ENCODE measurements around the gene TAOK3.

TAOK3 gene

DNA sequence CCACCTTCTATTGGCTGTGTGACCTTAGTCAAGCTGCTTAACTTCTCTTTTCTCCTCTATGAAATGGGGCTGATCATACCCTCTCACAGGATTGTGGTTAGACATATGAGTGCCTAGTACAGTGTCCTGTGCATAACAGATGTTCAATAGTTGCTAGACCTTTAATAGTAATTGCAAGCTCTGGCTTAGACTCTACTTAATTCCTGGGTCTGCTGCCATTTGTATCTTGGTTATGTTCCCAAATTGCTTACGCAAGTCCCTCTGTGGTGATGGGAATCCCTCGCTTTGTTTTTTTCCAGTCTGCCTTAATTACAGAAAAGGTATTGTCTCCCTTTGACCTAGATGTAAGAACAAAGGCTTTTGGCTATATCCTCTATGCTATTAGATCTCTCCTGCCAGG, 18.7 kb upstream of the TAOK3 start:
- no peaks in the 10 kb centered on the region for H3K4me1 ChIP-seq
- no peaks in the 10 kb centered on the region for H3K9me3 ChIP-seq
- H3K4me3 ChIP-seq, result no peak overlapping the region
- in situ Hi-C loops (cut with MboI; ENCODE audit: low sequenced_read_pairs), result loop anchor here (25.0 kb wide), 1 partner anchor 529 kb away; no protein-coding TSS in a partner anchor
- no peak for DNase-seq (ENCODE audit: low spot score in 2 of 2)
- no peaks in the 10 kb centered on the region for H3K27me3 ChIP-seq (ENCODE audit: low read depth)
- peaks cover 64% of the 10 kb centered on the region for H3K36me3 ChIP-seq (replicated peaks)

DNA sequence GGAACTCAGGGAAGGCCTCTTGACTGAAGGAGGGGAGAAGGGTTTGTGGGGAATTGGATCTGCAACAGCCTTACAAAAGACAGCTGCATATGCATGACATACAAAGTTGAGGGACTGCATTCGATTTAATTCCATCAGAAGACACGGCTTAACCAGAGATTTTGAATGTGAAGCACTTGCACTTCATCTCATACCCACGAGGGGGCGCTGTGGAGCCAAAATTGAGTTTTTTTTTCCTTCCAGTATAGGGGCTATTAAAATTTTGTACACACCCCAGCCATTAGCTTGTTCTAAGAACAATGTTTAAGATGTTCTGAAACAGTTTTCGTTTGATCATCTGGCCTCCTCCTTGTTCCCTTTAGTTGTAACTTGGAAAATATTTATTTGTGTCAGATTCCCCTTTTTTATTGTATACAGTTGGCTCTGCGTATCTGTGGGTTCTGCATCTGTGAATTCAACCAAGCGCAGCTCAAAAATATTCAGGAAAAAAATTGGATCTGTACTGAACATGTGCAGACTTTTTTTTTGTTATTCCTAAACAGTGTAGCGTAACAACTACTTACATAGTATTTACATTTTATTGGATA, 5.3 kb upstream of the TAOK3 start:
- Histone ChIP-seq H3K4me3 (peak overlapping the region; percentile 72), H3K4me1 (peaks cover 27% of the 10 kb centered on the region), H3K36me3 (replicated peaks) (peaks cover 26% of the 10 kb centered on the region), H3K27me3 (ENCODE audit: low read depth) (no peaks in the 10 kb centered on the region), H3K9me3 (no peaks in the 10 kb centered on the region)
- peak; percentile 53 to 79 for DNase-seq (ENCODE audit: low spot score in 2 of 2)
- in situ Hi-C loops (cut with MboI; ENCODE audit: low sequenced_read_pairs), result loop anchor here (10.0 to 25.0 kb wide), 3 partner anchors 203 to 516 kb away; partner anchors contain the start of gene PEBP1

DNA sequence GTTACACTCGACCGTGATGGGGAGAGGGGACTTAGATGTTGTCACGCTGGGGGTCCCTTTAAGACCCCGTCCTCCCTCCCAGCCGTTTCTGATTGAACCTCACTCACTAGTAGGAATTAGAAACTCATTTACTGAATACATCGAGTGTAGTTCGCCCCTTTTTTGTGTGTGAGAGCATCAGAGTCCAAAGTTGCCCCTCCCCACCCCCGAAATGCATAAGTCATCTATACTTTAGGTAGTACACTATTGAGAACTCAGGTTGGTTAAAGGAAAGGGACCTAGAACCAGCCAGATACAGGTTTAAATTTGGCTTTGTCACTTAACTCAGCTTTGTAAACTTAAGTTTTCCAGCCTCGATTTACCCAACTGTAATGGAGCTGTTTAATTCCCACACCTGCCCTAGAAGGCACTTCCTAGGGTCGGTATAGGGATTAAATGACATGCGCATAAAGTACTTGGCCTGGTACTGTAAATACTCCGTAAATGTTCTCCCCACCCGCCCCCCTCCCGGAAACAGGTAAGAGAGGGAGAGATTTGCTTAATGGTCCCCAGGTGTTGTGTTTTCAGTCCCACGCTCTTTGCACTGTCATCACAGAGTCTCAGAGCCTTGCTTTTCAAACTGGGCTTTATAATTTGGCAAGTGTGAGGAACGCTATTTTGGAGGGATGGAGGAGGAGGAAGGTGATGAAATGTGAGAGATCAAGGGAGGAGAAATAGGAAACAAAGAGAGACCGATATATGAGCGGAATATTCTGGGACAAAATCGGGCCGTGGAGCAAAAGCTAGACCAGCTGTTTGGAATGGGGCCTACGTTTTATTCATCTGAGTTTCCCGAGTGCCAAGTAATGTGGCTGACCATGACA, 4.5 kb upstream of the TAOK3 start:
- in situ Hi-C loops (cut with MboI; ENCODE audit: low sequenced_read_pairs), result loop anchor here (10.0 to 25.0 kb wide), 3 partner anchors 202 to 515 kb away; partner anchors contain the start of gene PEBP1
- peaks cover 27% of the 10 kb centered on the region for H3K4me1 ChIP-seq
- H3K4me3 ChIP-seq, result peak overlapping the region; percentile 72
- no peaks in the 10 kb centered on the region for H3K9me3 ChIP-seq
- no peaks in the 10 kb centered on the region for H3K27me3 ChIP-seq (ENCODE audit: low read depth)
- peak in 1 of 2 experiments; percentile 12 for DNase-seq (ENCODE audit: low spot score in 2 of 2)
- H3K36me3 ChIP-seq (replicated peaks), result peaks cover 24% of the 10 kb centered on the region

DNA sequence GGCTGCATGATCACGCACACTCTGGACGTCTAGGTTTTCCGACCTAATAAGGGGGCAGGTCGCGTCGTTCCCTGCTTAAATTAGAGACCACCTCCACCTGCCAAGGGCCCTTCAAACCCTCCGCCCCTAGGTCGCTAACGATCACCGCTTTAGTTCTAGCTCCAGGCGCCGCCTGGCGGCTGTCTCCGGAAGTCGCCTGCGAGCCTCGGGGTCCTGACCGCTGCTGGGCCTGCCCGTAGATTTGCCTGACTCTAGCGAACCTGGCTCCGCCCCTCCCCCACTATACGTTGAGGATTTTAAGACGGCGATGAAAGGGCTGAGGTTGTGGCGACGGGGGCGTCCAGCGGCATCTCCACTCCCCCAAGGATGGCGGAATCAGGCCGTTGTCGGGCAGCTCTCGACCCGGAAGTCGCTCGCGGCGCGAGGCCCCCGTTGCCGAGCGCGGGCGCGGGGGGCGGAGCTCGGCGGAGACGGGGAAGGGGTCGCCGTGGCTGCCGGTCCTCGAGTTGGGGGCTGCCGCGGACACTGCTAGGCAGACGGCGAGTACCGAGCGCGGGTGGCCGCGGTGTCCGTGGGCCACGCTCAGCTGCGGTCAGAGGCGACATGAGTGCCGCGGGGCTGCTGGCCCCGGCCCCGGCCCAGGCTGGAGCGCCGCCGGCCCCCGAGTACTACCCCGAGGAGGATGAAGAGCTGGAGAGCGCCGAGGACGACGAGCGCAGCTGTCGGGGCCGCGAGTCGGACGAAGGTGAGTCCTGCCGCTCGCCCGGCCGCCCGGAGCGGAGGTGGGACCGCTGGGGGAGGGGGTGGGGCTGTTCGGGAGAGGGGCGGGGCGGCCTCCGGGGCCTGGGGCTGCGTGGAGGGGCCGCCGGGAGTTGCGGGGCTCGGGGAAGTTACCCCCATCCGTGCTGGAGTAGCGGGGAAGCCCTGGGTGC, 3.6 kb upstream of the TAOK3 start, which contains the start of gene SUDS3:
Gene SUDS3, plus strand, starts transcription at position 467 of the 932 bp plus-strand sequence. Its CDS starts 137 bp downstream, at position 604.
- H3K9me3 ChIP-seq, result no peaks in the 10 kb centered on the region
- no peaks in the 10 kb centered on the region for H3K27me3 ChIP-seq (ENCODE audit: low read depth)
- peaks cover 16% of the 10 kb centered on the region for H3K36me3 ChIP-seq (replicated peaks)
- DNase-seq (ENCODE audit: low spot score in 2 of 2), result peak; percentile 76 to 95
- peak within 1 kb of the TSS; percentile 72 for H3K4me3 ChIP-seq
- in situ Hi-C loops (cut with MboI; ENCODE audit: low sequenced_read_pairs), result loop anchor here (10.0 to 25.0 kb wide), 3 partner anchors 202 to 514 kb away; partner anchors contain the start of gene PEBP1
- peaks cover 27% of the 10 kb centered on the region for H3K4me1 ChIP-seq

DNA sequence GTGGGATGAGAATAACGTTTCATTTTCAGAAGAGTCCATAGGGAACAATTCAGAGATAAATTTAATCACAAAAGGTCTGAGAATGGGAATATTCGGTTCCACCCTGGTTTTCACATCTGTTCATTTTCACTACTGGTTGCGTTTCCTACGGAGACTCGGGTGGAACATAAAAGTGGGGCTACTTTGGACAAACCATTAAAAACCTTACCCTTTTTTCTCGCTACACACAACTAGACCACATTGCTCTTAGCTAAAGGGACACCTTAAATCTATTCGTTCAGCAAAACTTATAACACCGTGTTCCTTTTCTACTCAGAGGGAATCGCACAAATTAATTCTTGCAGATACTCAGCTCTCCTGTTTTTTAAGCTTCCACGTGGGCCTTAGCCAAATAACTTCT, 2.6 kb upstream of the TAOK3 start:
- Histone ChIP-seq H3K9me3 (no peaks in the 10 kb centered on the region), H3K27me3 (ENCODE audit: low read depth) (no peaks in the 10 kb centered on the region), H3K4me1 (peaks cover 33% of the 10 kb centered on the region), H3K4me3 (peak overlapping the region; percentile 72), H3K36me3 (replicated peaks) (peaks cover 8% of the 10 kb centered on the region; the same call in 1 of the 2 replicates)
- DNase-seq (ENCODE audit: low spot score in 2 of 2), result no peak
- in situ Hi-C loops (cut with MboI; ENCODE audit: low sequenced_read_pairs), result loop anchor here (10.0 to 25.0 kb wide), 3 partner anchors 201 to 513 kb away; partner anchors contain the start of gene PEBP1

DNA sequence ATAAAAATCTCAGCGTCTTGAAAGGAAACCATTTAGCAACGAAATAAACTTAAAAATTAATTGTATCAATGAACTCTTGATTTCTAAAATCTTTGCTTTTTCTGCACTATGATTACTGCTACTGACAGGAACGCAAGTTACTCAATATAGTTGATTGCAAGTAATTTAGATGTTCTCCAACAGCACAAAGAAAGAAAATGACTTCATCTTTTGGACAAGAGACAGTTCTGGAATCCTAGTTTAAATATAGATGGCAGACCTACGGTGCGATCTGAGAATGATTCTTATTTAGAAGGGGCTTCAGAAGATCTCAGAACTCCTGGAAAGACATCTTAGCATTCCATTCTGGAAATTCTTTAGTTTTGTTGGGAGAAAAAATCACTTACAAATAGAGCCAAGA, 2.2 kb upstream of the TAOK3 start:
- peaks cover 4% of the 10 kb centered on the region; the same call in 1 of the 2 replicates for H3K36me3 ChIP-seq (replicated peaks)
- no peaks in the 10 kb centered on the region for H3K9me3 ChIP-seq
- H3K4me1 ChIP-seq, result peaks cover 38% of the 10 kb centered on the region
- H3K4me3 ChIP-seq, result peak overlapping the region; percentile 72
- no peak for DNase-seq (ENCODE audit: low spot score in 2 of 2)
- no peaks in the 10 kb centered on the region for H3K27me3 ChIP-seq (ENCODE audit: low read depth)
- in situ Hi-C loops (cut with MboI; ENCODE audit: low sequenced_read_pairs), result loop anchor here (10.0 to 25.0 kb wide), 3 partner anchors 200 to 513 kb away; partner anchors contain the start of gene PEBP1

DNA sequence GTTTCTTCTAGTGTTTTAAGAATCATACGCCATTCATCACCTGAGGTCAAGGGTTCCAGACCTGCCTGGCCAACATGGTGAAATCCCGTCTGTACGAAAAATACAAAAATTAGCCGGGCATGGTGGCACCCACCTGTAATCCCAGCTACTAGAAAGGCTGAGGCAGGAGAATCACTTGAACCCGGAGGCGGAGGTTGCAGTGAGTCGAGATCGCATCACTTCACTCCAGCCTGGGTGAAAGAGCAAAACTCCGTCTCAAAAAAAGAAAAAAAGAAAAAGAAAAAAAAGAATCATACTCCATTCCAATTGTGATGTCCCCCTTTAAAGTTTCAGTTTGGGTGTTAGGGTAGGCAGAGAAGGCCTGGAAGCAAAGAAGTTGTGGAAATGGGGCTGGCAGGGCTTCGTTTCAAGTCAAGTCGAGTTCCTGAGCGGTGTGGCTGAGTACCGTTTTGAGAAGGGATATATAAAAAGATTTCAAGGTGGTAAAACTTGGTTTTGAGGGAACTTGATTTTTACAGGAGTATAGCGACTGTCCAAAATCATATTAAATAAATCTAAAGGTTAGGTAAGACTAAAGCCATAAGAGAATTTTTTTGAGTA, 1.5 kb upstream of the TAOK3 start:
- H3K4me1 ChIP-seq, result peaks cover 38% of the 10 kb centered on the region
- no peaks in the 10 kb centered on the region for H3K9me3 ChIP-seq
- peak in 1 of 2 experiments; percentile 13 for DNase-seq (ENCODE audit: low spot score in 2 of 2)
- no peaks in the 10 kb centered on the region for H3K27me3 ChIP-seq (ENCODE audit: low read depth)
- no peaks in the 10 kb centered on the region; the same call in 1 of the 2 replicates for H3K36me3 ChIP-seq (replicated peaks)
- H3K4me3 ChIP-seq, result peak overlapping the region; percentile 93
- in situ Hi-C loops (cut with MboI; ENCODE audit: low sequenced_read_pairs), result loop anchor here (10.0 kb wide), 2 partner anchors 199 to 239 kb away; partner anchors contain the start of gene PEBP1

DNA sequence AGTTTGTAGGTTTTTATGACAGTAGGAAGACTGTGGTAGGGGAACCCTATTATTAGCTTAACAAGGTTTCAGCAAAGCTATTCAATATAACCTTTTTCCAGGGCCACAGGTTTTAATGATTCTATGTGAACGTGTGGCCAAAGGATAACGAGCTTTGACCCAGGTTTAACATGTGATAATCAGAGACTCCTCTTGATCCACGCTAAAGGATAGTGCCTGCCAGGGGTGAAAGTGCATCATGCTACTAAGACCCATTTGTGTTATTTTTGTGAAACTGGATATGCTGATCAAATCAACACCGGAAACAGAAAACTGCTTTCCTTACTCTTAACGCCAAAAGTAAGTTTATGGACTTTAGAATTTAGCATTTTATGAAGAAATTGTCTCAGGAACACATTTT, 909 bp upstream of the TAOK3 start:
- Histone ChIP-seq H3K4me3 (peak overlapping the region; percentile 93), H3K27me3 (ENCODE audit: low read depth) (no peaks in the 10 kb centered on the region), H3K36me3 (replicated peaks) (no peaks in the 10 kb centered on the region), H3K4me1 (peaks cover 38% of the 10 kb centered on the region), H3K9me3 (no peaks in the 10 kb centered on the region)
- no peak for DNase-seq (ENCODE audit: low spot score in 2 of 2)
- in situ Hi-C loops (cut with MboI; ENCODE audit: low sequenced_read_pairs), result loop anchor here (10.0 kb wide), 2 partner anchors 199 to 239 kb away; partner anchors contain the start of gene PEBP1

DNA sequence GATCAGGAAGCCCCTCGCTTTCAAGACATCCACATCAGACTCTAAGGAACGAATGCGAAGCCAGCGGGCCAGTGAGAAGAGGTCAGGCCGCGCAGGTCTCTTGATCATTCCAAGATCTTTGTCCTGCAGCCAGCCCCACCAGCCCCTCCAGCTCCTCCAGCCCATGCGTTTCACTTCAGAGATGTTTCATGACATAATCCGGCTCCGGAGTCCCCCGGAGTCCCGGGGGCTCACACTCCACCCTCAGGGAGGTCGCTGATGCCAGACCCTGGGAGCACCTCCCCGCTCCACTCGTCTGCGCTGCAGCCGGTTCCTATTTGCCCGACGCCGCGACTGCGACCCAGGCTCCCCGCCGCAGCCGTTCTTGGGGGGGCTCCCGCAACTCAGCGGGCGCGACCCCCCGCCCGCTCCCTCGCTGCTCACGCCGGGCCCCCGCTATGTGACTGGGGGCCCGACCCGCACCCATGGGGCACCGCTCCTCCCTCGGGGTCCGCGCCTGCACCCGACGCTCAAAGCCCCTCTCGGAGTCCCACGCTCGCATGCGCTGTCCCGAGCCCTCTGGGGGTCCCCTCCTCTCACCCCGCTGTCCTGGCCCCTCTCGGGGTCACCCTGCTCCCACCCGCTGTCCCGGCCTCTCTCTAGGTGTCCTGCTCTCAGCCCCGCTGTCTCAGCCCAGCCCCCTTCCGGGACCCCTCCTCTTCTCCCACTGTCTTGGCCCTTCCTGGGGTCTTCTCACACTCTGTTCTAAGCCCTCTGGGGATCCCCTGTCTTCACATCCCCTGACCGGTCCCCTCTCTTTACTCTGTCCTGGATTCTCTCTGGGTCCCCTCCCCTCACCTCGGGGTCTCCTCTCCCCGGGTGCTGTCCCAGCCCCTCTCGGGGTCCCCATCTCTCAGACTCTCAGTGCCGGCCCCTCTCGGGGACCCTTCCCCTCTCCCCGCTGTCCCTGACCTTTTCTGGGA, 1.1 kb downstream of the TAOK3 start:
- no peaks in the 10 kb centered on the region for H3K27me3 ChIP-seq (ENCODE audit: low read depth)
- peak; percentile 26 to 54 for DNase-seq (ENCODE audit: low spot score in 2 of 2)
- H3K4me1 ChIP-seq, result peaks cover 46% of the 10 kb centered on the region
- in situ Hi-C loops (cut with MboI; ENCODE audit: low sequenced_read_pairs), result loop anchor here (10.0 kb wide), 2 partner anchors 197 to 237 kb away; partner anchors contain the start of gene PEBP1
- no peaks in the 10 kb centered on the region for H3K9me3 ChIP-seq
- H3K36me3 ChIP-seq (replicated peaks), result no peaks in the 10 kb centered on the region
- peak overlapping the region; percentile 93 for H3K4me3 ChIP-seq

DNA sequence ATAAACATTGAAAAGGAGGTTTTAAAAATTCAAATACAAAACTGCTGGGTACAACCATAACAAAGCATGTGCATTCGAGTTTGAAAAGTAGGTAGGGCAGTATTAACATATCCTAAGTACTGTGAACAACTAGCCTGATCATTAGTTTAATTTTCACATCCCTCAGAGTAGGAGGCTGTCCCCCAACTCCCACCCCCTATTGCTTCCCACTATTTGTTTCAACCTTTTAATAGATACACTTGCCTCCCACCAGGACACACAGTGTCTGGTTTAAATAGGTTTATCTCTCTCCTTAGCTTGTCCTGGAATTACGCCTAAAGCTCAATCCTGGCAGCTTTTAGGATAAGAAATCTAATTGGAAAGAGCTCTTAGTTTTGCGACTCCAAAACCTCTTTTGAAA, 2.1 kb downstream of the TAOK3 start:
- DNase-seq (ENCODE audit: low spot score in 2 of 2), result peak in 1 of 2 experiments; percentile 19
- peaks cover 42% of the 10 kb centered on the region for H3K4me1 ChIP-seq
- H3K4me3 ChIP-seq, result peak overlapping the region; percentile 93
- H3K27me3 ChIP-seq (ENCODE audit: low read depth), result no peaks in the 10 kb centered on the region
- no peaks in the 10 kb centered on the region for H3K9me3 ChIP-seq
- no peaks in the 10 kb centered on the region for H3K36me3 ChIP-seq (replicated peaks)
- in situ Hi-C loops (cut with MboI; ENCODE audit: low sequenced_read_pairs), result loop anchor here (10.0 kb wide), 2 partner anchors 196 to 236 kb away; partner anchors contain the start of gene PEBP1

DNA sequence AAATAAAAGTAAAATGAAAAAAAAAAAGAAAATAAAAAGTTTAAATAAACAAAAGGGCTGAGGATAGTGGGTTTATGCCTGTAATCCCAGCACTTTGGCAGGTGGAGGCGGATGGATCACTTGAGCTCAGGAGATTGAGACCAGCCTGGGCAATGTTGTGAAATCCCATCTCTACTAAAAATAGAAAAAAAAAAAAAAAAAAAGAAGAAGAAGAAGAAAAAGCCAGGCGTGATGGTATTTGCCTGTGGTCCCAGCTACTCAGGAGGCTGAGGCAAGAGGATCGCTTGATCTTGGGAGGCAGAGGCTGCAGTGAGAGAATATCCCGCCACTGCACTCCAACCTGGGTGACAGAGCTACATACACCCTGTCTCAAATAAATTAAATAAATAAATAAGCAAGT, 3.9 kb downstream of the TAOK3 start:
- Histone ChIP-seq H3K4me1 (peaks cover 25% of the 10 kb centered on the region), H3K9me3 (no peaks in the 10 kb centered on the region), H3K4me3 (no peak overlapping the region), H3K36me3 (replicated peaks) (no peaks in the 10 kb centered on the region), H3K27me3 (ENCODE audit: low read depth) (no peaks in the 10 kb centered on the region)
- in situ Hi-C loops (cut with MboI; ENCODE audit: low sequenced_read_pairs), result no loop called here
- no peak for DNase-seq (ENCODE audit: low spot score in 2 of 2)

DNA sequence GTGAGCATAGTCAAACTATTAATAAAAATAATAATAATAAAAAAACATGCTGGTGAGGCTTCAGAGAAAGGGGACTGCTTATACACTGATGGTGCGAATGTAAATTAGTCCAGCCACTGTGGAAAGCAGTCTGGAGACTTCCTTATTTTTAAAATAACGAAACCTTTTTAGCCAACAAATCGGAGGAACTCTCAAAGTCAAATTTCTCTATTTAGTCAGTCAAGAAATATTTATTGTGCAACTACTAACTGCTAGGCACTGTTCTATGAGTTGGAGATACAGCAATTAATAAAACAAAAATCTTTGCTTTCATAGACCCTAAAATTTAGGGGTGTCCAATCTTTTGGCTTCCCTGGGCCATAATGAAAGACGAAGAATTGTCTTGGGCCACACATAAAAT, 10.8 kb downstream of the TAOK3 start:
- no peaks in the 10 kb centered on the region for H3K27me3 ChIP-seq (ENCODE audit: low read depth)
- H3K36me3 ChIP-seq (replicated peaks), result no peaks in the 10 kb centered on the region
- no peaks in the 10 kb centered on the region for H3K9me3 ChIP-seq
- in situ Hi-C loops (cut with MboI; ENCODE audit: low sequenced_read_pairs), result no loop called here
- no peak for DNase-seq (ENCODE audit: low spot score in 2 of 2)
- peaks cover 22% of the 10 kb centered on the region for H3K4me1 ChIP-seq
- H3K4me3 ChIP-seq, result no peak overlapping the region
